GM23248 (cell line): Measurements from ENCODE around the gene DCDC2B. TPM values are rescaled to one million over a fixed set of nuclear protein-coding genes. Genes with fewer than 3 reads are reported as not detected.
A peak's percentile ranks its signal among the peaks of the same experiment; 100 is the strongest.

Experiments
- DNase-seq: peaks from one replicate; pipeline ENCODE4 v3.0.0-alpha.2; 2015
- H2AFZ ChIP-seq: fragments of 200-600 bp; sonication (generic); 2 replicates; pipeline ENCODE4 v1.6.1; 2016; ENCODE audit warnings: antibody characterized with exemption
- H3F3A ChIP-seq: fragments of 200-600 bp; sonication (generic); 2 replicates; pipeline ENCODE4 v1.6.1; 2016; ENCODE audit warnings: mild to moderate bottlenecking, antibody characterized with exemption, mixed run types; ENCODE audit not compliant: insufficient read depth
- H3K27ac ChIP-seq: fragments of 200-600 bp; sonication (generic); 2 replicates; pipeline ENCODE4 v1.5.1; 2016; ENCODE audit warnings: mild to moderate bottlenecking
- H3K27me3 ChIP-seq: fragments of 200-600 bp; sonication (generic); replicated peaks from 2 replicates; pipeline ENCODE4 v1.6.1; 2016; ENCODE audit warnings: mild to moderate bottlenecking; ENCODE audit not compliant: insufficient read depth
- H3K36me3 ChIP-seq: fragments of 200-600 bp; sonication (generic); 2 replicates; pipeline ENCODE4 v1.6.1; 2016; ENCODE audit warnings: low read depth, mild to moderate bottlenecking
- H3K4me1 ChIP-seq: fragments of 200-600 bp; sonication (generic); 2 replicates; pipeline ENCODE4 v1.6.1; 2016; ENCODE audit warnings: mild to moderate bottlenecking; ENCODE audit not compliant: insufficient read depth
- H3K4me2 ChIP-seq: fragments of 200-600 bp; sonication (generic); one replicate; pipeline ENCODE4 v1.6.1; 2016; ENCODE audit warnings: mild to moderate bottlenecking; ENCODE audit not compliant: unreplicated experiment
- H3K4me3 ChIP-seq: fragments of 200-600 bp; sonication (generic); 2 replicates; pipeline ENCODE4 v1.5.1; 2016; ENCODE audit warnings: mild to moderate bottlenecking
- H3K79me2 ChIP-seq: fragments of 200-600 bp; sonication (generic); 2 replicates; pipeline ENCODE4 v1.6.1; 2016; ENCODE audit warnings: mild to moderate bottlenecking; ENCODE audit not compliant: insufficient read depth
- H3K9ac ChIP-seq: fragments of 200-600 bp; sonication (generic); 2 replicates; pipeline ENCODE4 v1.6.1; 2016; ENCODE audit warnings: mild to moderate bottlenecking
- H3K9me2 ChIP-seq: fragments of 200-600 bp; sonication (generic); 2 replicates; pipeline ENCODE4 v1.6.1; 2016; ENCODE audit warnings: mixed run types, mild to moderate bottlenecking, moderate library complexity; ENCODE audit not compliant: insufficient read depth
- H3K9me3 ChIP-seq: fragments of 200-600 bp; sonication (generic); one replicate; pipeline ENCODE4 v1.6.1; 2017; ENCODE audit warnings: low read depth
- H4K20me1 ChIP-seq: fragments of 200-600 bp; sonication (generic); 2 replicates; pipeline ENCODE4 v1.6.0; 2016; ENCODE audit not compliant: insufficient read depth
- EZH2 ChIP-seq: fragments of 200-600 bp; sonication (generic); IDR thresholded peaks from 2 replicates; pipeline ENCODE4 v1.6.1; 2018; ENCODE audit warnings: antibody characterized with exemption, mild to moderate bottlenecking; ENCODE audit not compliant: insufficient read depth, poor library complexity, severe bottlenecking
- EZH2phosphoT487 ChIP-seq: fragments of 200-600 bp; sonication (generic); IDR thresholded peaks from 2 replicates; pipeline ENCODE4 v1.6.1; 2018; ENCODE audit warnings: antibody characterized with exemption, moderate library complexity, mild to moderate bottlenecking, low read depth; ENCODE audit not compliant: insufficient read depth
- WGBS, 2 experiments: methylation state at CpG; one replicate each; pipeline ENCODE4 v1.1.6; 2015 to 2017; ENCODE audit warnings: low lambda C conversion rate in 2 of 2, low coverage in 1 of 2; ENCODE audit errors: missing lambda C conversion rate in 2 of 2; 5-methylcytosine and 5-hydroxymethylcytosine counted together
- in situ Hi-C: fragments of 300-500 bp; cut with MboI; formaldehyde crosslinking; loops from 2 replicates; pipeline ENCODE4 v1.15.0; 2020
- polyA plus RNA-seq: library from polyadenylated mRNA; unstranded; fragments of >200 nt; fragmentation: Nextera tagmentation; extraction: Ambion mirVana; gene quantifications from 2 replicates; pipeline ENCODE4 v1.2.1, GENCODE V29; 2016
- total RNA-seq: library from RNA; depleted of rRNA; stranded (reverse); fragments of >200 nt; shearing (Covaris generic); gene quantifications from 2 replicates; pipeline ENCODE4 v1.2.3, GENCODE V29; 2014

The DCDC2B gene
- total and polyA plus RNA-seq, 2 experiments from 2014 or later, result 0.21 TPM; not detected in 1

DNA sequence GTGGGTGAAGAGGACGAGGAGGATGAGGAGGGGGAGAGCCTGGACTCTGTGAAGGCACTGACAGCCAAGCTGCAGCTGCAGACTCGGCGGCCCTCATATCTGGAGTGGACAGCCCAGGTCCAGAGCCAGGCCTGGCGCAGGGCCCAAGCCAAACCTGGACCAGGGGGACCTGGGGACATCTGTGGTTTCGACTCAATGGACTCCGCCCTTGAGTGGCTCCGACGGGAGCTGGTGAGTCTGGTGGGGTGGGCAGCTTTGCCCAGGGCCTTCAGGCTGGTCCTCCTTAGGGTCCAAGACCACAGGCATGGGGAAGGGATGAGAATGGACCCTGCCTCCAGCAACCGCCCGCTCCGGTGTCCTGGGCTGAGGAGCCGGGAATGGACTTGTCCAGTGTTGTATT lies 38.6 kb downstream of the DCDC2B start:
- peak overlapping the region; percentile 69 for H3K27ac ChIP-seq
- TF ChIP-seq EZH2phosphoT487 (no peak), EZH2 (no peak)
- no peak for DNase-seq
- no peaks in the 10 kb centered on the region for H3K9me3 ChIP-seq
- peak overlapping the region; percentile 27 for H3K4me2 ChIP-seq
- no peaks in the 10 kb centered on the region for H4K20me1 ChIP-seq
- 0 out of 2 replicates have a peak, but pooled peaks cover 10% of the 10 kb centered on the region for H3F3A ChIP-seq
- peak overlapping the region; percentile 43 for H2AFZ ChIP-seq
- peaks cover 26% of the 10 kb centered on the region for H3K4me1 ChIP-seq
- H3K27me3 ChIP-seq, result no peaks in the 10 kb centered on the region
- H3K9me2 ChIP-seq, result no peaks in the 10 kb centered on the region
- 76% methylated on average over 12 of the region's 12 CpGs for WGBS, 2 experiments
- H3K79me2 ChIP-seq, result no peaks in the 10 kb centered on the region
- in situ Hi-C loops, result no loop called here
- H3K9ac ChIP-seq, result 0 out of 2 replicates have a peak overlapping the region, but pooled peaks have one; percentile 11
- no peak overlapping the region for H3K4me3 ChIP-seq
- no peaks in the 10 kb centered on the region for H3K36me3 ChIP-seq

- Histone ChIP-seq H3K4me2 (no peak overlapping the region), H3K9me3 (no peaks in the 10 kb centered on the region), H3K36me3 (no peaks in the 10 kb centered on the region), H3K79me2 (no peaks in the 10 kb centered on the region), H3K9me2 (no peaks in the 10 kb centered on the region), H3K27ac (0 out of 2 replicates have a peak overlapping the region, but pooled peaks have one; percentile 69), H4K20me1 (no peaks in the 10 kb centered on the region), H2AFZ (peak overlapping the region; percentile 46), H3K4me3 (no peak overlapping the region), H3K27me3 (no peaks in the 10 kb centered on the region), H3F3A (0 out of 2 replicates have a peak, but pooled peaks cover 10% of the 10 kb centered on the region), H3K4me1 (peaks cover 26% of the 10 kb centered on the region), H3K9ac (no peak overlapping the region)
- in situ Hi-C loops, result no loop called here
- TF ChIP-seq EZH2 (no peak), EZH2phosphoT487 (no peak)
- DNase-seq, result peak; percentile 80
- 26 to 28% methylated on average over 24 to 29 of the region's 31 CpGs for WGBS, 2 experiments
Observed at GRCh38 chr1:32247983-32248889, 39.3 kb downstream of the DCDC2B start.

DNA sequence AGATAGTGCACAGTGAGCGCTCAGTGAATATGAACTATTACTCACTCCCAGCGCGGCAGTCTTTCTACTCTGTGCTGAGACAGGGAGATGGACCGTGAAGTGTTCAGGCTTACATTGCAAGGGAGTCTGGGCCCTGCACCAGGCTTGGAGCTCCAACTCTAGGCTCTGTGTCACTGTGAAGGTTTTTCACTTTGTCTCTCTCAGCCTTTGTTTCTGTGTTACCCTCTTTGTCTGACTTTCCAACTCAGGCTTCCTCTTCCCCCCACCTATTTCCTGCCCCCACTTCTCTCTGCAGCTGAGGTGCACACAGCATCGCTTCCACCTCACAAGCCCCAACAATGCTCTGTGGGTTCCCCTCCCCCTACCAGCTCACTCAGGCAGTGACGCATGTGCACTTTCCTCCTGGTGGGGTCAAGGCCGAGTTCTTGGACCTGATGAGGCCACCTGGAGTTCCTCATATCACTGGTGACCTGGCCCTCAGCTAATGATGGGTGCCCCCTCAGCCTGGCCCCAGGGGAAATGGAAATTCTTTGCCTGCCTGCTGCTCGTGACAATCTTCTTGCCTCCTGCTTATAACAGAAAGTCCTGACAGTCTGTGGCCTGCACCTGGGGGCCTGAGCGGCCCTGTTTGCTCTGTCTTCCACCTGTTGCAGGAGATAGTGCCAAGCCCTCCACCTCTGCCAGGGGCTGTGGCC lies 41.1 kb downstream of the DCDC2B start:
- H3K9ac ChIP-seq, result no peak overlapping the region
- H3K36me3 ChIP-seq, result no peaks in the 10 kb centered on the region
- H3K9me2 ChIP-seq, result no peaks in the 10 kb centered on the region
- H3K27me3 ChIP-seq, result no peaks in the 10 kb centered on the region
- no peak overlapping the region for H3K4me3 ChIP-seq
- no peak overlapping the region for H3K4me2 ChIP-seq
- TF ChIP-seq EZH2, result no peak
- no peak for TF ChIP-seq EZH2phosphoT487
- 80 to 86% methylated on average over 9 of the region's 9 CpGs for WGBS, 2 experiments
- peaks cover 26% of the 10 kb centered on the region for H3K4me1 ChIP-seq
- in situ Hi-C loops, result no loop called here
- H3K27ac ChIP-seq, result no peak overlapping the region
- H3K9me3 ChIP-seq, result no peaks in the 10 kb centered on the region
- H3F3A ChIP-seq, result 0 out of 2 replicates have a peak, but pooled peaks cover 10% of the 10 kb centered on the region
- no peak for DNase-seq
- no peaks in the 10 kb centered on the region for H4K20me1 ChIP-seq
- no peak overlapping the region for H2AFZ ChIP-seq
- no peaks in the 10 kb centered on the region for H3K79me2 ChIP-seq

GRCh38 chr1:32250893-32251716 lies 42.2 kb downstream of the DCDC2B start, which contains the start of gene LCK:
TSS of gene LCK (plus strand) at chr1:32251265. CDS start at chr1:32274330, 23,065 bp downstream.
- no peaks in the 10 kb centered on the region for H4K20me1 ChIP-seq
- H3K27me3 ChIP-seq, result no peaks in the 10 kb centered on the region
- no peaks in the 10 kb centered on the region for H3K79me2 ChIP-seq
- WGBS, 2 experiments, result 80 to 87% methylated on average over 23 to 25 of the region's 25 CpGs
- H3K9me2 ChIP-seq, result no peaks in the 10 kb centered on the region
- TF ChIP-seq EZH2, result no peak
- TF ChIP-seq EZH2phosphoT487, result no peak
- H3K36me3 ChIP-seq, result no peaks in the 10 kb centered on the region
- 0 out of 2 replicates have a peak, but pooled peaks cover 10% of the 10 kb centered on the region for H3F3A ChIP-seq
- no peak within 1 kb of the TSS for H3K27ac ChIP-seq
- no peak for DNase-seq
- no peak within 1 kb of the TSS for H2AFZ ChIP-seq
- H3K4me3 ChIP-seq, result no peak within 1 kb of the TSS
- H3K4me1 ChIP-seq, result peaks cover 22% of the 10 kb centered on the region
- in situ Hi-C loops, result no loop called here
- no peak within 1 kb of the TSS for H3K4me2 ChIP-seq
- no peak within 1 kb of the TSS for H3K9ac ChIP-seq
- H3K9me3 ChIP-seq, result no peaks in the 10 kb centered on the region
